ENCODE results near the gene C11orf42.

The C11orf42 gene

GRCh38 chr11:6260207-6260726 is 54.9 kb downstream of the C11orf42 start:
- no peak for DNase-seq
